Measurements from ENCODE around the gene LRCOL1. TPM values are rescaled to one million over a fixed set of nuclear protein-coding genes. Genes with fewer than 3 reads are reported as not detected.

LRCOL1 gene
- total and polyA plus RNA-seq, 2 of the 13 experiments (the other 11 are each of a cell fraction or from before 2014, with no cell fraction given) = not detected

GRCh38 chr12:132638541-132639408, 28.4 kb upstream of the LRCOL1 start:
- no peak overlapping the region for H3K9ac ChIP-seq (ENCODE audit: insufficient read depth, low read depth, low read length)
- ChIA-PET CTCF (ENCODE audit: low intra/inter-chr PET ratio, low total read pairs) (interaction anchor here (1.3 kb wide), 1 partner anchor 38 kb away, joined by 4 read pairs; no protein-coding TSS in a partner anchor), POLR2A (no interaction called here)
- no peaks in the 10 kb centered on the region for H3K9me3 ChIP-seq (ENCODE audit: low read length)
- H3K4me2 ChIP-seq (ENCODE audit: low read depth, low read length) = no peak overlapping the region
- H3K27me3 ChIP-seq (ENCODE audit: control insufficient read depth in 1 of 2, insufficient read depth in 2 of 2, low read length in 2 of 2) = no peaks in the 10 kb centered on the region
- no peak overlapping the region for H3K4me3 ChIP-seq (replicated peaks in 1 of 3; ENCODE audit: insufficient read depth in 1 of 3, low read depth in 2 of 3, low read length in 3 of 3)
- FAIRE-seq (peak; percentile 65), DNase-seq (ENCODE audit: low spot score) (peak; percentile 17), ATAC-seq (peak; percentile 71)
- H3K27ac ChIP-seq (ENCODE audit: extremely low read length, insufficient read depth, low read length) = no peak overlapping the region
- no peak overlapping the region for H2AFZ ChIP-seq (ENCODE audit: low read length)
- H3K79me2 ChIP-seq (ENCODE audit: insufficient read depth, low read length) = no peaks in the 10 kb centered on the region
- no peaks in the 10 kb centered on the region for H3K4me1 ChIP-seq (ENCODE audit: insufficient read depth, low read length)
- intact Hi-C loops (cut with micrococcal nuclease; ENCODE audit: unreplicated experiment) (no loop called here), in situ Hi-C loops (cut with HindIII; ENCODE audit: extremely low pct_ligation_motif_present, low pct_unique_long_range_greater_than_20kb) (no loop called here)
- no TSS peak for BruUV-seq (replicated peaks)
- H3K36me3 ChIP-seq (replicated peaks in 1 of 2; ENCODE audit: control insufficient read depth in 1 of 2, insufficient read depth in 2 of 2, low read length in 2 of 2) = peaks cover 43 to 83% of the 10 kb centered on the region in 2 experiments; a peak in 4 of 5 replicates
- no peaks in the 10 kb centered on the region; the same call in 1 of the 2 replicates for H4K20me1 ChIP-seq (ENCODE audit: insufficient read depth, low read length)
- 87% methylated on average over 22 of the region's 25 CpGs for WGBS (ENCODE audit: low lambda C conversion rate)
- 0 out of 2 replicates have a peak, but pooled peaks have one; percentile 50 for TF ChIP-seq AHR (CRISPR knock-in tag; IDR thresholded peaks at IDR 0.05)
- no peak for TF ChIP-seq ZNF557 (CRISPR knock-in tag; IDR thresholded peaks at IDR 0.05)
- peak; percentile 46; the same call in 1 of the 2 replicates for TF ChIP-seq SMC3 (IDR thresholded peaks at IDR 0.05; ENCODE audit: low read length)
- peak; percentile 24 for TF ChIP-seq TEAD3 (CRISPR knock-in tag; optimal IDR thresholded peaks at IDR 0.05; ENCODE audit: borderline replicate concordance)
- no peak for TF ChIP-seq ATM (IDR thresholded peaks at IDR 0.05; ENCODE audit: borderline replicate concordance)
- TF ChIP-seq STAG1 (CRISPR knock-in tag; IDR thresholded peaks at IDR 0.05) = peak; percentile 46
- 0 out of 2 replicates have a peak, but pooled peaks have one; percentile 8 for TF ChIP-seq ZNF687 (CRISPR knock-in tag; IDR thresholded peaks at IDR 0.05)
- TF ChIP-seq NFAT5 (CRISPR knock-in tag; IDR thresholded peaks at IDR 0.05) = no peak
- TF ChIP-seq SP1 (IDR thresholded peaks at IDR 0.05) = no peak
- no peak for TF ChIP-seq SP1 (CRISPR knock-in tag; IDR thresholded peaks at IDR 0.05)
- TF ChIP-seq CTCF (CRISPR knock-in tag; IDR thresholded peaks at IDR 0.05) = peak; percentile 79
- TF ChIP-seq ISX (CRISPR knock-in tag; conservative IDR thresholded peaks at IDR 0.05) = no peak
- no peak for TF ChIP-seq NR1H2 (CRISPR knock-in tag; IDR thresholded peaks at IDR 0.05; ENCODE audit: borderline replicate concordance, low read depth)

All from HepG2 (cell line).